VCaP (cell line): ENCODE measurements around the gene ARID1B.

Experiments
- H3K27ac ChIP-seq: fragments of 450-650 bp; 2 replicates; pipeline ENCODE4 v1.5.1; 2017
- TF ChIP-seq, protein P1 (sequence below): fragments of 450-650 bp; conservative IDR thresholded peaks from 2 replicates; pipeline ENCODE4 v1.5.1; 2017; ENCODE audit warnings: mild to moderate bottlenecking, moderate library complexity

The ARID1B gene

DNA sequence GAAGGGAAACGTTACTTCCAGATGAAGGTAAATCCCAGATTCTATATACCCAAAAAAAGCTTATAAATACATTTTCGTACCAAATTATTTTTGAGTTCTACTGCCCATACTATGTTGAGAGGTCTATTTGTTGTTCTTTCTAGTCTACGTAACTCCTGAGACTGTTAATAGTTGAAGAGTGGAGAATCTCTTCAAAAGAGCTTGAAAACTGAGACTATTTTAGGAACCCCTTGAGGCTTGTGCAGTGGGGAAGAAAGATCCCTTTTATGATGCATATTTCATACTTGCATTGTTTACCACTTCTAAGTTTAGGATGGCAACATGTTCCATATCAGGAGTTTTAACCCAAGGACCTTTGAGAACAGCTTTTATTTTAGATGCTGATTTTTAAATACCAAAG is 301.1 kb downstream of the ARID1B start:
- H3K27ac ChIP-seq = no peak overlapping the region
- TF ChIP-seq, protein P1, sequence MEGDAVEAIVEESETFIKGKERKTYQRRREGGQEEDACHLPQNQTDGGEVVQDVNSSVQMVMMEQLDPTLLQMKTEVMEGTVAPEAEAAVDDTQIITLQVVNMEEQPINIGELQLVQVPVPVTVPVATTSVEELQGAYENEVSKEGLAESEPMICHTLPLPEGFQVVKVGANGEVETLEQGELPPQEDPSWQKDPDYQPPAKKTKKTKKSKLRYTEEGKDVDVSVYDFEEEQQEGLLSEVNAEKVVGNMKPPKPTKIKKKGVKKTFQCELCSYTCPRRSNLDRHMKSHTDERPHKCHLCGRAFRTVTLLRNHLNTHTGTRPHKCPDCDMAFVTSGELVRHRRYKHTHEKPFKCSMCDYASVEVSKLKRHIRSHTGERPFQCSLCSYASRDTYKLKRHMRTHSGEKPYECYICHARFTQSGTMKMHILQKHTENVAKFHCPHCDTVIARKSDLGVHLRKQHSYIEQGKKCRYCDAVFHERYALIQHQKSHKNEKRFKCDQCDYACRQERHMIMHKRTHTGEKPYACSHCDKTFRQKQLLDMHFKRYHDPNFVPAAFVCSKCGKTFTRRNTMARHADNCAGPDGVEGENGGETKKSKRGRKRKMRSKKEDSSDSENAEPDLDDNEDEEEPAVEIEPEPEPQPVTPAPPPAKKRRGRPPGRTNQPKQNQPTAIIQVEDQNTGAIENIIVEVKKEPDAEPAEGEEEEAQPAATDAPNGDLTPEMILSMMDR = no peak

DNA sequence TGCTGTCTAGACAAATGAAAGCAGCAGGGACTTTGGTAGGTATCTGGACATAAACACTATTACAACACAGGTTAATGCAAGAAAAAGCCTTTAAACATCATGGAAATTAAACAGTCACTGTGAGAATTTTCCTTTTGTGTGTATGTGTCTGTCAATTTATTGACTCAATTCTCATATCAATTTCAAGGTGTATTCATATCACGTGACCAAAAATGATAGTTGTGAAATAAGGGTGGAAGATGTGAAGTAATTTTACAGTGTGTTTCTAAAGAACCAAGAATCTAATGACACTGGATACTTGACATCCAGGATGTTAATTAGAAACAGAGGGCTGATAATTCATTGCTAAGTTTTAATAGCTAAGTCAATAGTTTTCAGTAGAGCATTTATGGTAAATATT is 302.1 kb downstream of the ARID1B start:
- TF ChIP-seq, protein P1 = no peak
- H3K27ac ChIP-seq = no peak overlapping the region

DNA sequence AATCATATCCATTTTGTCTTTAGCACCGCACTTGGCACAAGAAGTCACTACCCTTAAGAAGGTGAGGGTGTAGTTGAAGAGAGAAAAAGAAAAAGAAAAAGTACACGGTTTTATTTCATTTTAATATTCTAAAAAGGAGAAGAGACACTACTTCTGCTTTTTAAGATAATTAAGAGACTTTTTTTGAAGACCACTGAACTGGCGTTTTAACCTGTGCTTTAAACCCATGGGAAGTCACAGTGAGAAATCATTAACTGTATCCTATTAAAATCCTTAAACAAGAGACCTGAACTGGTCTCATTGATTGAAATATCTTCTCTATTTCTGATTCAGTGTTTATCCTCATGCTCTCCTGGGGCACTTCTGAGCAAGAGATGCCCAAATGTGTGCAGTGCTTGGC is 302.6 kb downstream of the ARID1B start:
- TF ChIP-seq, protein P1 = no peak
- no peak overlapping the region for H3K27ac ChIP-seq

DNA sequence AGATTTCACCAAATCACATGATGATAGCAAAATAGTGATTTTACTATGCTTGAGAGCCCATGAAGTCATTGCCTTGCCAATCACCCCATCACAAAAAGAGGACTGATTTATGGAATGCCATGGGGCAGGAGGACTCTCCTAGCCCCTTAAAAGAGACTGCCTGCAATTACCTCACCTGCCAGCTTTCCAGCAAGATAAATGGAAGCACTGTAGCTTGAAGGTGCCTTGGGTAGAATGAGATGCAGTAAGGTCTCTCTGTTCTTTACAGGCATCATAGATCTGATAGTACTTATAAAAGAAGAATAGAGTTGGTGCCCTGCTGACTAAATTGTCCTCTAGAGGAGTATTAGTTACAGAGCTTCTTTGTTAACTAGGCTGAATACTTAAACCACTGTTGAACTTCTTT is 303.8 kb downstream of the ARID1B start:
- TF ChIP-seq, protein P1 = no peak
- H3K27ac ChIP-seq = no peak overlapping the region

DNA sequence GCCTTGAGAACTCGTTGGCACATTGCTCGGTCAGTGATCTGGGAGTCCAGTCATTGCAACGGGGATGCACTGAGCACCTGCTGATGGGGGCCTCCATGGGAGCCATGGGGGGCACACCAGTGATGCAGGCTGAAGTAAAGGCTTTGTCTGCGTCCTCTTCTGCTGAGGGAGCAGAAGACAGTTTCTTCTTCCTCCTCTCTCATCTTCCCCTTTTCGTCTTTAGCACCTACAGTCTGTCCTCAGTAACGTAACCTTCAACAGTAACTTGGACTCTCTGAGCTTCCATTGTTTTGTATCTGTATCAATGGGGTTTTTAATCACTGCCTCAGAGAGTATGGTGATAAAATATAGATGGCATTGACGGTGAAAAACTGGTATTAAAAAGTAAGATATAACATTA is 306.2 kb downstream of the ARID1B start:
- TF ChIP-seq, protein P1 = no peak
- H3K27ac ChIP-seq = no peak overlapping the region

DNA sequence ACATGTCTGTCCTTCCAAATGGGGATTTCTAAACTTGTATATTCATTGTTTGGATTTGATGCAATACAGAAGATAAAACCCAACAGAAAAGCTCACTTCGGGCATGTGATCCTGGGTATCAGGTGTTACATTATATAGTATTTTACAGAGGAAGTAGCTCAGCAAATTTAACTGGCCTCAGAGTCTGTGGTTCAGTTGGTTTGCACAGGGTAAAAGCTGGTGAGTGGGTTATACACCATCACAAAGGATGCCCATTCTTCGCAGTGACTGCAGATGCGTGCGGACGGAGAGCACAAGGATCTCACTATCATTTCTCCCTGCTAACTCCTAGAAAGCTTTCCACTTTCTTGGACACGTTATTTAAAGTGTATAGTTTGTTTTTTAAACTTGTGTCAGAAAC is 309.5 kb downstream of the ARID1B start:
- TF ChIP-seq, protein P1 = no peak
- H3K27ac ChIP-seq = no peak overlapping the region

DNA sequence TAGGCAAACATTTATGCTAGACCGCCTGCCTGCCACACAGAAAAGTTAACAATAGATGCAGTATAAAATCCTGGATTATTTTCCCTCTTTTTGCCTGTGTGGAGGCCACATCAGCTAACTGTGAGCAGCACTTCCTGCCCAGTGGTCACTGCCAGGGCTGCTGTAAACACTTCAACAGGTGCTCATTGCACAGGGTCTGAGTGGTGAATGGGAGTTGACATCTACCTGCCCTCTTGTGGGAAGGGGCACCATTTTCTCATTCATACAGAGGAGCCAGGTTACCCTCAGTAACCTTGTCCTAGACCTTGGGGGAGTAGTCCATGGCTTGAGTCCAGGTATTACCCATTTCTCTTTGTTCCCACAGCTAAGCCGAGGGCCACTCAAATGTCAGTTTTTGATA is 310.8 kb downstream of the ARID1B start:
- TF ChIP-seq, protein P1 = no peak
- H3K27ac ChIP-seq = no peak overlapping the region

DNA sequence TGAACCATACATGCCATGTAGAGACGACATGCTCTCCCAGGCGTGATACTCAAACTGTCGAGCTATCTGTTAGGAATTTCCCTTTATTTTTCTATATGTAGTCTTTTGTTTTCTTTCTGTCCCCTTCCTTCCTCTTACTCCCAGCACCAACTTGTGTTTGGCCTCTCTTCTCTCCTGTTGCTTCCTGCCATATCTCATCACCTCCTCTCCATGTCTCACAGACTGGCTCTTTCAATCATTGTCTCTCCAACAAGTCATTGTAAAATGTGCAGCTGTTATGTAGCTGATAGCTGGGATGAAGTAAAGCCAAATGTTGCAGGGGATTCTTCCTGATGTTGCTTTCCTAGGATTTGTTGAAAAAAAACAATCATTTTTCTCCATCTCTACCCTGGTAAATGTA is 311.7 kb downstream of the ARID1B start:
- TF ChIP-seq, protein P1 = no peak

More for the DNA sequence above, 311.7 kb downstream of the ARID1B start:
- no peak overlapping the region for H3K27ac ChIP-seq
